Lung (tissue), 12 donors: ENCODE results near the gene COQ2. TPM values are rescaled to one million over a fixed set of nuclear protein-coding genes. Genes with fewer than 3 reads are reported as not detected.
A peak's percentile ranks its signal among the peaks of the same experiment; 100 is the strongest.
"Not testable (repeated sequence)": the region's sequence is repeated elsewhere in the genome, so short reads cannot be mapped to it uniquely, and the experiment has no call there.

Experiments
- ATAC-seq: fragments of 200-7000 bp; cut with Tn5 transposase; one replicate; pipeline ENCODE4 v1.9.1; 2020; ENCODE audit warnings: moderate number of reproducible peaks; ENCODE audit not compliant: insufficient read depth, low FRiP score
- DNase-seq, 3 donors: peaks; one replicate each; pipeline ENCODE4 v3.0.0-alpha.2; 2013 to 2017
- H3K27ac ChIP-seq, 2 donors: one replicate each; pipeline ENCODE4 v1.5.1; 2013; ENCODE audit warnings: mild to moderate bottlenecking in 2 of 2, moderate library complexity in 2 of 2, control low read depth in 1 of 2, inconsistent platforms in 1 of 2, low read depth in 1 of 2, low read length in 1 of 2
- H3K27me3 ChIP-seq, 3 donors: one replicate each; pipeline ENCODE4 v1.5.1; 2013; ENCODE audit warnings: low read length in 2 of 3; ENCODE audit not compliant: control insufficient read depth in 3 of 3, insufficient read depth in 3 of 3
- H3K36me3 ChIP-seq, 4 donors: one replicate each; pipeline ENCODE4 v1.5.1; 2013; ENCODE audit warnings: low read length in 4 of 4, mild to moderate bottlenecking in 1 of 4, moderate library complexity in 1 of 4; ENCODE audit not compliant: control insufficient read depth in 4 of 4, insufficient read depth in 4 of 4
- H3K4me1 ChIP-seq, 5 donors: one replicate each; pipeline ENCODE4 v1.5.1; 2013; ENCODE audit warnings: low read length in 5 of 5, mild to moderate bottlenecking in 2 of 5, moderate library complexity in 1 of 5; ENCODE audit not compliant: control insufficient read depth in 5 of 5, insufficient read depth in 5 of 5
- H3K4me3 ChIP-seq: one replicate; pipeline ENCODE4 v1.5.1; 2013; ENCODE audit warnings: mild to moderate bottlenecking, control low read depth, moderate library complexity
- H3K9ac ChIP-seq, 2 donors: one replicate each; pipeline ENCODE4 v1.5.1; 2013; ENCODE audit warnings: low read length in 2 of 2, control low read depth in 1 of 2; ENCODE audit not compliant: insufficient read depth in 1 of 2
- H3K9me3 ChIP-seq, 4 donors: one replicate each; pipeline ENCODE4 v1.5.1; 2013; ENCODE audit warnings: low read length in 3 of 4, mild to moderate bottlenecking in 1 of 4, moderate library complexity in 1 of 4; ENCODE audit not compliant: control insufficient read depth in 4 of 4, insufficient read depth in 3 of 4
- WGBS, 2 donors: extraction: QIAGEN DNeasy Blood & Tissue Kit; methylation state at CpG; one replicate each; pipeline ENCODE4 v1.1.7; 2013; 5-methylcytosine and 5-hydroxymethylcytosine counted together
- polyA plus RNA-seq, 2 donors: library from polyadenylated mRNA; stranded (reverse); fragments of 200-250 nt; gene quantifications; one replicate each; pipeline ENCODE4 v1.2.1, GENCODE V29; 2013
- total RNA-seq, 2 donors: library from RNA; depleted of rRNA in 1 of 2; stranded (reverse); fragments of >200 nt in 1 of 2; gene quantifications; one replicate each; pipeline ENCODE4 v1.2.1, GENCODE V29; 2014 to 2021
- TF ChIP-seq, protein P1 (sequence below): IDR thresholded peaks from 2 replicates; pipeline ENCODE4 v1.5.1; 2012; ENCODE audit warnings: mild to moderate bottlenecking; ENCODE audit errors: control extremely low read depth, extremely low read depth
- donor health status: control.
- donor health status: control.
- donor health status: Bipolar disorder and iron deficiency.
- donor health status: healthy.
- donor health status: DM: yes; HTN: yes; CAD: no.

COQ2 gene
- total and polyA plus RNA-seq, 4 donors = 7.5 to 15.1 (median 9.6) TPM

GRCh38 chr4:83240379-83240875 is 44.2 kb downstream of the COQ2 start:
- peak; percentile 27 for ATAC-seq
- H3K27ac ChIP-seq = no peak overlapping the region
- TF ChIP-seq, protein P1, sequence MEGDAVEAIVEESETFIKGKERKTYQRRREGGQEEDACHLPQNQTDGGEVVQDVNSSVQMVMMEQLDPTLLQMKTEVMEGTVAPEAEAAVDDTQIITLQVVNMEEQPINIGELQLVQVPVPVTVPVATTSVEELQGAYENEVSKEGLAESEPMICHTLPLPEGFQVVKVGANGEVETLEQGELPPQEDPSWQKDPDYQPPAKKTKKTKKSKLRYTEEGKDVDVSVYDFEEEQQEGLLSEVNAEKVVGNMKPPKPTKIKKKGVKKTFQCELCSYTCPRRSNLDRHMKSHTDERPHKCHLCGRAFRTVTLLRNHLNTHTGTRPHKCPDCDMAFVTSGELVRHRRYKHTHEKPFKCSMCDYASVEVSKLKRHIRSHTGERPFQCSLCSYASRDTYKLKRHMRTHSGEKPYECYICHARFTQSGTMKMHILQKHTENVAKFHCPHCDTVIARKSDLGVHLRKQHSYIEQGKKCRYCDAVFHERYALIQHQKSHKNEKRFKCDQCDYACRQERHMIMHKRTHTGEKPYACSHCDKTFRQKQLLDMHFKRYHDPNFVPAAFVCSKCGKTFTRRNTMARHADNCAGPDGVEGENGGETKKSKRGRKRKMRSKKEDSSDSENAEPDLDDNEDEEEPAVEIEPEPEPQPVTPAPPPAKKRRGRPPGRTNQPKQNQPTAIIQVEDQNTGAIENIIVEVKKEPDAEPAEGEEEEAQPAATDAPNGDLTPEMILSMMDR = no peak

GRCh38 chr4:83238393-83239248 is 46.0 kb downstream of the COQ2 start:
- Histone ChIP-seq H3K4me3 (no peak overlapping the region), H3K4me1 (no peaks in the 10 kb centered on the region), H3K27me3 (no peaks in the 10 kb centered on the region), H3K27ac (no peak overlapping the region), H3K9ac (no peak overlapping the region), H3K9me3 (no peaks in the 10 kb centered on the region), H3K36me3 (no peaks in the 10 kb centered on the region)
- DNase-seq (no peak), ATAC-seq (no peak)
- TF ChIP-seq, protein P1 = no peak
- 91 to 92% methylated on average over 4 of the region's 4 CpGs for WGBS, 2 donors

More at GRCh38 chr4:83240379-83240875, 44.2 kb downstream of the COQ2 start:
- H3K36me3 ChIP-seq = no peaks in the 10 kb centered on the region
- H3K27me3 ChIP-seq = no peaks in the 10 kb centered on the region
- H3K4me1 ChIP-seq = no peaks in the 10 kb centered on the region
- H3K9me3 ChIP-seq = no peaks in the 10 kb centered on the region
- no peak overlapping the region for H3K4me3 ChIP-seq
- WGBS, 2 donors = 37 to 76% methylated on average over 4 of the region's 4 CpGs
- peak in 1 of 3 donors; percentile 4 for DNase-seq
- no peak overlapping the region for H3K9ac ChIP-seq

- Histone ChIP-seq H3K36me3 (no peaks in the 10 kb centered on the region), H3K27ac (no peak overlapping the region), H3K9me3 (no peaks in the 10 kb centered on the region), H3K4me1 (no peaks in the 10 kb centered on the region), H3K4me3 (no peak overlapping the region), H3K9ac (no peak overlapping the region), H3K27me3 (no peaks in the 10 kb centered on the region)
- DNase-seq = no peak
- 92% methylated on average over 2 of the region's 2 CpGs for WGBS, 2 donors
- TF ChIP-seq, protein P1 = no peak
- ATAC-seq = no peak
Observed at GRCh38 chr4:83237591-83237990, 47.0 kb downstream of the COQ2 start.

- not testable (repeated sequence) for H3K4me1 ChIP-seq, H3K27ac ChIP-seq, H3K4me3 ChIP-seq, H3K36me3 ChIP-seq, ATAC-seq, DNase-seq, H3K9me3 ChIP-seq, H3K27me3 ChIP-seq, H3K9ac ChIP-seq
- 79 to 92% methylated on average over 3 of the region's 3 CpGs for WGBS, 2 donors
Observed at GRCh38 chr4:83235645-83236133, 48.9 kb downstream of the COQ2 start.
